HG03457 (cell line): ENCODE measurements around the gene AHI1.

Experiments used
- ATAC-seq: cut with Tn5 transposase; IDR thresholded peaks from one replicate; pipeline ENCODE4 v1.9.1; 2021; ENCODE audit warnings: moderate number of reproducible peaks; ENCODE audit not compliant: unreplicated experiment

AHI1 gene

DNA sequence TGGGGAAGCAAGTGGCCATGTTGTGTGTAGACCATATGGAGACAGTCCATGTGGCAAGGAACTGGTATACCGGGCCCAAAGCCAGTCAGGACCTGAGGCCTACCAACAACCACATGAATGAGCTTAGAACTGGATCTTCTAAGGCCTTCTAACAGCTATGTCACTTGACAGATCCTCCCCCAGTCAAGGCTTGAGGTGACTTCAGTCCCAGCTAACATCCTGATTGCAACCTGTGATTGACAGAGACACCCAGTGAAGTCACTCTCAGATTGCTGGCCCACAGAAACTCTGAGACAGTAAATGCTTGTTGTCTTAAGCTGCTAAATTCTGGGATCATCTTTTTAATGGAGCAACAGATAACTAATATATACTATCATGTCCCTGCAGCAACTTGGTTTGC, 32.9 kb downstream of the AHI1 start:
- ATAC-seq, result no peak

DNA sequence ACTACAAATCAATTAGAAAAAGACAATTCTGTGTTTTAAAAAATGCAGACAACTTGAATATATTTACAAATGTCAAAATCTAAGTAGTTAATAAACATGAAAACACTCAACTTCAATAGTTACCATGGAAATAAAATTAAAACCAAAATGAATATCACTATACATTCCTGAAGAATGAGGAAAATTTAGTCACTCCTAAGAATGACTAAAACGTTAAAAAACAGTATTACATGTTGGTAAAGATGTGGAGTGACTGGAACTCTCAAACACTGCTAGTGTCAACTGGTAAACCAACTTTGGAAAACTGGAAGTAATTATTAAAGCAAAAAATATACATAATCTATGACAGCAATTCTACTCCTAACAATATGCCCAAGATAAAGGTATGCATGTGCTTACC, 36.3 kb downstream of the AHI1 start:
- no peak for ATAC-seq

DNA sequence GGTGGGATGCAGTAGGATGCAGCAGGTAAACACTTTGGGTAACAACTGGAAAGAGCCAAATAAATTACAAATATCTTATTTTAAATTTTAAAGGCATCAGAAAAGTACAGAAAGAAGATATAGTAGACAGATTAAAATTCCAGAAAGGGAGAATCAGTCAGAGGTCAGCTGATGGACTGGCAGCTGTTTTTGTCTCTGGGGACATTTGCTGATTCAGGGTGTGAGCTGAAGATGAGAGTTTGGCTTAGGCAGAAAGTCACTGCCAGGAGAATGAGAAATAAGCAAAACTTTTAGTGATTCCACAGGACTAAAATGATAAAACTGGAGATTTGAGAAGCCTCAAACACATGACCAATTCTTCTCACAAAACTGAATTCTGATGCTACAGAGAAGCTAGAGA, 39.5 kb downstream of the AHI1 start:
- ATAC-seq, result no peak

DNA sequence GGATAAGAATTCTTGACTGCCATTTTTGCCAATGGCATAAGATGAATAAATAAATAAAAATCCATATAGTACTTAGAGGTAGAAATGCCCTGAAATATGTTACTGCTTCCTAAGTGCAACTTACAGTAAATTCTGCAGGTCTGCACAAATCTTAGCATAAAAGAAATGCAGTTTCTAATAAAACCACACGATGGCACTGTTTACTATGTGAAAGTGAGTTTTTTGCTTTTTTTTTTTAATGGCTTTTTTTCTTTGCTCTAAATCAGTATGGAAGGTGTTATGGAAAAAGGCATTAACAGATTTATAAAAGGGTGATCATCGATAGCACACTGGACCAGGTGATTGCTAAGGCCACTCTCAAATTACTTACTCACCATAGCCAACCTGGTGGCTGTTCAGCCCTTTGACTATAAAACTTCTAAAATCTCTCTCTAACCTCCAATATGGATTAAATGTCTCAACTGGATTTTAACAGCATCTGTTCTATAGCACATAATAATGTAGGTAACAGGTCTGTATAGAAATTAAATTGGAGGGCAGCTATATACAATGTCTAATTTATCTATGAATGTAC, 45.8 kb downstream of the AHI1 start:
- ATAC-seq, result no peak

DNA sequence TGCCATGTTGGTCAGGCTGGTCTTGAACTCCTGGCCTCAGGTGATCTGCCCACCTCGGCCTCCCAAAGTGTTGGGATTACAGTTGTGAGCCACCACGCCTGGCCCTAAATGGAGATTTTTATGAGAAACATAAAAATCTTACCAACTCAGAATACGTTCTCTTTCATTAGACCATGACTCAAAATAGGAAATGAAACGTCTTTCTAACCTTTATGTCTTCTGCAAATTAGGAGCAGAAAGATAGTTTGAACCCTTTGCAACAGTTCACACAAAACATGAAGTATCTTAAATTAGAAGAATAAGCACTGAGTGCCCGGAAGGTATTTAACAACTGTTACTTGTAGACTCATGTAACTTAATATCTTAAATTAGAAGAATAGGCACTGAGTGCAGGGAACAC, 48.3 kb downstream of the AHI1 start:
- no peak for ATAC-seq

DNA sequence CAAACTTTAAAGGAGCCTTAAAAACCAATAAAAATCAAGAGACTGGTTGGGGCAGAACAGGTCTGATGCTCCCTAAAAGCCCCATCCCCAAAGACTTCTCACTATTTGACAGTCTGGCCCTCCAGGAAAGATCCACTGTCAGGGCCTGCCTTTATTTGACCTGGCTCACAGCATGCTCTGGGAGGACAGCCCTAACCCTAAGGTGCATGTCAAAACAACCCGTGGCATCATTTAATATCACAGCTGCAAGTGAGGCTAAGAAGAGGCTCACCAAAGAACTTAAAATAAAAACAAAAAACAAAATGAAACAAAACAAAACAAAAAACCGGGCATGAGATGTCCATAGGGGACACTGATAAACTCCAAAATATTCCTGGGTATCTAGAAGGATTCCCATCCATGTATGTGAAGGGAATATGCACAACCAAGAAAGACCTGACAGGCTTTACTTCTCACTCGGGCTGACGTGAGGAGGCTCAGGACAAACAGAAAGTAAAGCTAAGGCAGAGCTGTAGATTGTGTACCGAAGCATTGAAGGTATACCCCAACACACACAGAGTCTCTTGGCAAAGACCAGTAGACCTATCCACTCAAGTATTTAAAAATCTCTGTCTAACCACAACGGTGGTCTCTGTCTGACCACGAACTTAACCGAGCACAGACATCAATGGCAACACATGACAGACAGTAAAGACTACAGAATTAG, 57.3 kb downstream of the AHI1 start:
- ATAC-seq, result no peak

DNA sequence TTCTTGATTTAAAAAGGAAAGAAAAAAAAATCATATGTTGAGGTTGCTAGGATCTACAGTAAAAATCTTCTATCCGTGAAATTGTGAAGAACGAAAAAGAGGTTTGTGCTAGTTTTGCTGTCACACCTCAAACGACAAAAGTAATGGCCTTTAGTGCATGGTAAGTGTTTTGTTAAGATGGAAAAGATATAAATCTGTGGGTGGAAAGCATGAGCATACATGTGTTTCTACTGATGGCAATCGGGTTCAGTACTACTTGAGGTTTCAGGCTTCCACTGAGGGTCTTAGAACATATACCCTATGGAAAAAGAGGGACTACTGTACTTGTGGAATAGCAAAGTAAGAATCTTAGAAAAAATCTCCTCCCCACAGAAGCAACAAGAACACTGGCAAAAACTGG, 58.0 kb downstream of the AHI1 start:
- ATAC-seq, result no peak

DNA sequence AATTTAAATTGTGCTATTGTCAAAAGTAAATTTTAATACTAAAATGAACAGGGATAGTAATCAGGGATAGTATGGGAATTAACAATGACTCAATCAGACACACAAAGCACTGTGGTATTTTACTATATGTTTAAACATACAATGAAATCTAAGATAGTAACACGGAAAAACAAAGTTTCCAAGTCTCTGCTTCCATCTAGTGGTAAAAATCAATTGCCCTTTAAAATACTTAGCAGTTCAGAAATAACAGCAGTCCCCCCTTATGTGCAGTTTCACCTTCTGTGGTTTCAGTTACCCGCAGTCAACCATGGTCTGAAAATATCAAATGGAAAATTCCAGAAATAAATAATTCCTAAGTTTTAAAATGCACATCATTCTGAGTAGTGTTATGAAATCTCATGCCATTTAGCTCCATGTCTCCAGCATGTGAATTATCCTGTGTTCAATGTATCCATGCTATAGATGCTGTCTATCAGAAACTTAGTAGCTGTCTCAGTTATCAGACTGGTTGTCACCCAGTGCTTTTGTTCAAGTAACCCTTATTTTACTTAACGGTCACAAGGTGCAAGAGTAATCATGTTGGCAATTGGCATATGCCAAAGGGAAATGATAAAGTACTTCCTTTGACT, 58.5 kb downstream of the AHI1 start:
- ATAC-seq, result no peak

DNA sequence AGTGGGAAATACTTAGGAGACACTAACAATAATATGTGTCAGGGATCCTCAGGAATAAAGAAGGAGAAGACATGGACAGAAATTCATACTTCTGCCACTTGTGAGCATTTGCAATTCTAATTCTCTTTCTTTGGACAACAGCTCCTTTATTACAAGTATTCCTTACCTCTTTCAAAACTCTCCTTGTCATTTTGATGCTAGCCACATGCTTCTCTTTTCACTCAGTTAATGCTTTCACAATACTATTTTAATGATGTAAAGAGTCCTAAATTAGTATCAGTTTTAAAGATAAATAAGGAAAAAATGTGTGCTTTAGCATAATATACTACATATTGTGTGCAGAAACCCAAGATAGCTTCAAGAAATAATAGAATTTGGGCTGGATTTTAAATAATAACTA, 62.5 kb downstream of the AHI1 start:
- ATAC-seq, result no peak

DNA sequence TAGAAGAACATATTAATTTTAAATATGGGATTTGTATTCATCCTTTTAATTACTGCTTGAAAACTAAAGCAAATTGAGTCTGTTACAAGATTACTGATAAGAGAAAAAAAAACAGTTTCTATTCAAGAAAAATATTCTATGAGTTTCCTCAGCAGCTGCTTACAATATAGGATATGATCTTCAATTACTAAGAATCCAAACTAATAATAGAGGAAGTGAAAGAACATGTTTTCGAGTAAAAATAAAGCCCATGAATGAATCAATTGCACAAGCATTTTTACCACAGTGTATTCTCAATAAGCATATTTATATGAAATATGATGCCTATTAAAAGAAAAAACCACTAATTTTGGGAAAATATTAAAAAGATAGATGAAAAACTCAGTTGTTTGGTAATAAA, 63.4 kb downstream of the AHI1 start:
- ATAC-seq, result no peak

DNA sequence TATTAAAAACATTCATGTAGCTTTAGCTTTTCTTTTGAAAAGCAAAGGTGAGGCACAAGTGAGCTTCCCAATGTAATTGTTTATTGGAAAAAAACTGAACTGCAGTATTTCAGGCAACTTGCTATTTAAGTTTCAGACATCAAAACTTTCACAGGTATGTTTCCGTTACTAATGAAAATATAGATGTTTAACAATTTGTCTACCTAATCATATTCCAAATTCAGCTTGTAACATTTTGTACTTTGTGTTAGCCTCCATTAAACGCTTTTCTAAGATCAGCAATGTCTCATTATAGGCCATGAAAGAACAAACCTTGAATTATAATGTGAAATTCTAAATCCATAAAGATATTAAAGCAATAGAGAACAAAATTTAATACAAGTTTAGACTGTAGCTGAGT, 69.5 kb downstream of the AHI1 start:
- ATAC-seq, result no peak

DNA sequence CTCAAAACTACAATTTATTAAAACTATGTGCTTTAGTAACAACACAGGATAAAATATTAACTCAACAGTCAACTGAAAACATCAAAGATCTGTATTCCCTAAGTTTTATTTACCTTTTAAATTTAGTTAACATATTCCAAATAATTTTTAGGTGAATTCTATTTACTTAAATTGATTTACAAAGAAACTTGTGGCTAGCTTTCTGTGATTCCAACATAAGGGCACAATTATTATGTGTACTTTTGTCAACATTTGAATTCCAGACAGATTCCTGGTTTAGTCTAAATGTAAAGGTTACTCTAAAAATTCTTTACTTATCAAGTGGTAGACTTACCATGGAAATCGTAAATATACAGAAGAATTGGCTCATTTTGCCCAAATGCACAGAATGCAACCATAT, 70.7 kb downstream of the AHI1 start:
- ATAC-seq, result no peak

DNA sequence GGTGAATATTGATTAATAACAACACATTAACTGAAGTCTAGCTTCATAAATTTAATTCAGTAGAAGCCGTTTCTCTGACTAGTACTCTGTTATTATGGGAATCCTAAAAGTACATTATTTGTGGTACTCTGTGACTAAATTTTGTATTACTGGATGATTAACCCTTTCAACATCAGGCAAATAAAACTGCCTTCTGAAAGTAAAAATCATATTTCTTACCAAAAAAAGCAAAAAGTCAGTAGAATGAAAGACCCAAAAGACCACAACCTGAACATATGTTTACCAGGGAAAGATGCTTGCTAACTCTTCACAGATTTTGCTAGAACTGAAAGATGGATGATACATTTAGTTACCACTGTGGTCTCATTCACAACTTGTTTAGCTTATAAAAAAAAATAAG, 73.2 kb downstream of the AHI1 start:
- ATAC-seq, result no peak

DNA sequence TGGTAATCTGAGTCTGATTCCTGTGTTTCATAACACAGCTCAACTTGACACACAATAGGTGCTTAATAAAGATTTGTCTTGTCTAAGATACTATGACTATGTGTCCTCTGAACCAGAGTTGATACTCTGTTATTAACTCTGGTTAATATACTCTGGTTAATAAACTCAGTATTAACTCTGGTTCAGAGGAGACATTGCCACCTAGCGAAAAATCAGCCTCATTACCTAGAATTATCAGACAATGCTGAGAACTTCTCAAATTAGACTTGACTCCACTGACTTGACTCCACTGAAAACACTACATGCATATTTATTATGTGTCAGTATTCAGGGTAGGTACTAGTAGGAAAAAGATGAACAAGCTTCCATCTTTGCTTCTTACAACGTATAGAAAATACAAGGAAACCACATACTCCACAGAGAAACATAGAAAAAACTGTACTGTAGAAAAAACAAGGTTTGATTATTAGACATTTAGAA, 73.9 kb downstream of the AHI1 start:
- ATAC-seq, result peak; percentile 68

DNA sequence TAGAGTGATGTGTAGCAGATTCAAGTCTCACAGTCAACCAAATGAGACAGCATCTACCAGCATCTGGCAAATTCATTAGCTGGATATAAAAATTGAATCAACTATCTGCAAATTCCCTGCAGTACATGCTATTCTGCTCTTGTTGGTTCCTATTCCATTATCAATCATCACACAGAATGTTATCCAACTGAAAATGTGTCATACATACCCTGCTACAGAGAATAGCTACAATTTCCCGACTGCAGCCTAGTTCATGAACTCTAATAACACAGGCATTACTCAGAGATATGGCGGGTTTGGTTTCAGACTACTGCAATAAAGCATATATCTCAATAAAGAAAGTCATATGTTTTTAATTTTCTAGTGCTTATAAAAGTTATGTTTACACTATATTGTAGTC, 78.4 kb downstream of the AHI1 start:
- ATAC-seq, result no peak

DNA sequence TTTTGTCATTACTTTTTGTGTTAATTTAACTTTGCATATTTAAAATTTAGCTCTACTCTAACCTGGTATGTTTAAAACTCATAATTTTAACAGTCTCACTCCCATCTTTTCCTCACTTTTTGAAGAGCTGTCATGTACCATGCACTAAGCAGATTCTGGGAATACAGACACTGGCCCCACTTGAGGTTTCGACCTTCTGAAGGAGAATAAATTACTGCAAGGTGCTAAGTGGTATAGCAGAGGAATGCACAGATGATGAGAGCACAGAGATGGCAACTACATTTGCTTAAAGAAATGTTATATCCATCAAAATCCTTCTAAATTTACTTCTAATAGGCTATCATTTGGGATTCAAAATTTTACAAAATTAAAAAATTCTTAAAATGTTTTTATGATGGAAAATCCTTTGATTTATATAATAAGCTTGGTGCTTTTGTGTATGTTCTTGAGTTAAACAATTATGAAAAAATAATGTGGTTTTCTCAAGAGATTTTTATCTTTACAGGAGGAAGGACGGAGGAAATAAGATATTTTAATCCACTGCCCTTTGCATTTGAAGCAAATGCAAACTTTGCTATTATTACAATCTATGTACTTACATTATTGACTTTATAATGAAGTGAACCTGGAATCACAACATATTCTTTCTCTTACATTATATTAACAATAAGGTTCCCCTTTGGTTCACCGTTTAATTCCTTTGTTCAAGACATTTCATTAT, 79.3 kb downstream of the AHI1 start:
- ATAC-seq, result no peak

DNA sequence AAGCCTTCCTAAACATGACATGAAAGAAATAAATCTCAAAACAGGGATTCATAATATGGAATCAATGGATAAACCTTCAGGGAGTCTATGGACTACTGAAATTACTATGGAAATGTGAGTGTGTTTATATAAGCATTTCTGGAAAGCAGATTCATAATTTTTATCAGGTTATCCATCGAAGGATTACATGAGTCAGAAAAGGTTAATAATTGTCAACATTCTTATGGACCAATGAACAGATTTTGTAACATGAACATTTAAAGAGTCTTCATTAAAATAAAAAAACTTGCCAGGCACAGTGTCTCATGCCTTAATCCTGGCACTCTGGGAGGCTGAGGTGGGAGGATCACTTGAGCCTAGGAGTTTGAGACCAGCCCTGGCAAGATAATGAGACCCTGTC, 84.8 kb downstream of the AHI1 start:
- ATAC-seq, result no peak

DNA sequence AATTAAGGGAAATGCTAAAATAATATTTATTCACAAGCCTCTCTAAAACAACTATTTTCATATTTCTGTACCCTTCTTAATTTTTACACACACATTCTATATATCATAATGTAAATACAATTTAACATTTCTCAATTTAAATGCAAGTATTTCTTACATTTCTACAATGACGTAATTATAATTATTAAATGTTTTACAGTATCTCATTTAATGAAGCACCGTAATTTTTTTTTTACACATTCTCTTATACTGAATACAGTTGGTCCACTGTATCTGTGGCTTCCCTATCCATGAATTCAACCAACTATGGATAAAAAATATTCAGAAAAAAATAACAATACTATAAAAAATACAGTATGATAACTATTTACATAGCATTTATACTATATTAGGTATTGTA, 85.7 kb downstream of the AHI1 start:
- ATAC-seq, result no peak

DNA sequence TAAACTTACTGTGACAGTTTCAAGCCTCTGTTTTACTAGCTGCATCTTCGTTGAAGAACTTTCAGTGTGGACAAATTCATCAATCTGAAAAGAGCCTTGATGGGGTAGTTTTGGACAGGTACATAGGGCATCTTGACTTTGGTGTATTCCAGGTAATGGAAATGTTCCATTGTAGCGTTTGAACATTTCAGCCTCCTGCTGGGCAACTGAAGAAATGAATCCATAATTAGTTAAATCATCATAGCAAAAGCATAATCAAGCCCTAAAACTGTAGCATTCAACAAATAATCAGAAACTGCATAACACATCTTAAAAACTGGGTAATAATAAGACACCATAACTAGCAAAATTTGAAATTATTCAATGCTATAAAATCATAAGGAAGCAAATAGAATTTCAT, 86.2 kb downstream of the AHI1 start:
- ATAC-seq, result no peak

DNA sequence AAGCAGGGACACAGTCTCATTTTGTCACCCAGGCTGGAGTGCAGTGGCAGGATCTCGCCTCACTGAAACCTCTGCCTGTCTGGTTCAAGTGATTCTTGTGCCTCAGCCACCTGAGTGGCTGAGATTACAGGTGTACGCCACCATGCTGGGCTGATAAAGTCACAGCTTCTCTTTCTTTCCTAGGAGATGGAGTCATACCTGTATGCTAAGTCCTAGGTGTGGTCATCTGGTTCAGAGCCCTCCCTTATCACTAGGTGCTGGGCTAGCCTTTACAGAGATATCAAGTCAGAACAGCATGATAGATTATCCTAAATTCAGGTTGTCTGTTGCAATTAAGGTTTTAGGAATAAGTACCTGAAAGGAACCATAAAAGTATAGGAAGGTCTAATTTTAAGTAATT, 86.7 kb downstream of the AHI1 start:
- ATAC-seq, result no peak

DNA sequence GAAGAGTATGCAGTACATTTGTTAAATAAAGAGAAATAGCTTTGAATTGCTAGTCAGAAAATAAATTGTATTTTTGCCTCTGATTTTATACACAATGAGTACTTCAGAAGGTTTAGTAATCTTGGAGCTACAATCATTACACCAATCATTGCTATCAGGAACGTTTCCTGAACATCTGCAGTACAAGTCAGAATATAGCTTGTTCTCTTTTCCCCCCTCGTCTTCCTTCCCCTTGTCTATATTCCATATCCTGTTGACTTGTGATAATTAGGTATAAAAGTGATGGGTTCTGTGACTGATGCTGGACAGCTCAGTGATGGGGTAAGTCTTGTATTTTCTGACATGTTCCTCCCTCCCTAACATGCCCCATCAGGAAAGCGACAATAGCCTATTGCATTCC, 94.0 kb downstream of the AHI1 start:
- no peak for ATAC-seq

DNA sequence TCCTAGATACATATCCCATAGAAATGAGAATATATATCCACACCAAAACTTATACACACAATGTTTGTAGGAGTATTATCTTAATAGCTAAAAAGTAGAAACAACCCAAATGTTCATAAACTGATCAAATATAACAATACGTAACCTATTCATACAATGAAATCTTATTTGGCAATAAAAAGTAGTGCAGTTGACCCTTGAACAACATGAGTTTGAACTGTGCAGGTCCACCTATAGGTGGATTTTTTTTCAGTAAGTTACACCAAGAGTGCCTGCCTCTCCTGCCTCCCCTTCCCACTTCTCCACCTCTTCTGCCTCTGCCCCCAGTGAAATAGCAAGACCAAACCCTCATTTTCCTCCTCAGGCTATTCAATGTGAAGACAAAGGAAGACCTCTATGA, 95.2 kb downstream of the AHI1 start:
- ATAC-seq, result no peak
